CD4-positive, alpha-beta T cell (primary cell): ENCODE measurements around the gene ARHGAP5. TPM values are rescaled to one million over a fixed set of nuclear protein-coding genes. Genes with fewer than 3 reads are reported as not detected.

ENCODE experiments used
- ATAC-seq: fragments of 200-7000 bp; cut with Tn5 transposase; one replicate; pipeline ENCODE4 v1.10.0; 2022; ENCODE audit warnings: mild to moderate bottlenecking; ENCODE audit not compliant: poor library complexity
- CTCF ChIA-PET: fragments of 350-600 bp; sonication (Branson Sonifier 250); formaldehyde crosslinking; loops from one replicate; lab custom pipeline; 2021; ENCODE audit warnings: antibody characterized with exemption, inconsistent platforms; lab: Charles Lee
- POLR2A ChIA-PET: fragments of 350-600 bp; sonication (Branson Sonifier 250); formaldehyde crosslinking; loops from one replicate; lab custom pipeline; 2021; ENCODE audit warnings: antibody characterized with exemption, inconsistent platforms; lab: Charles Lee
- DNase-seq, 14 experiments: peaks; one replicate each; pipeline ENCODE4 v3.0.0-alpha.2; 2013 to 2020; ENCODE audit warnings: mixed read lengths in 2 of 14
- H3K27ac ChIP-seq, 2 donors: one replicate each; pipeline versions ENCODE4 v1.5.1 to v1.7.0; 2013; ENCODE audit warnings: low read length in 2 of 2, low read depth in 1 of 2, mild to moderate bottlenecking in 1 of 2
- H3K27me3 ChIP-seq, 2 experiments: 1 replicate in 1 of 2; 2 replicates in 1 of 2; pipeline versions ENCODE4 v1.6.1 to v1.7.0; 2013; ENCODE audit warnings: low read length in 2 of 2, control low read depth in 1 of 2, mild to moderate bottlenecking in 1 of 2, moderate library complexity in 1 of 2; ENCODE audit not compliant: insufficient read depth in 2 of 2, control insufficient read depth in 1 of 2
- H3K36me3 ChIP-seq: one replicate; pipeline ENCODE4 v1.6.1; 2013; ENCODE audit warnings: low read length, control low read depth; ENCODE audit not compliant: insufficient read depth
- H3K4me1 ChIP-seq: one replicate; pipeline ENCODE4 v1.6.1; 2013; ENCODE audit warnings: low read length, control low read depth; ENCODE audit not compliant: insufficient read depth
- H3K4me3 ChIP-seq: one replicate; pipeline ENCODE4 v1.5.1; 2013; ENCODE audit warnings: mild to moderate bottlenecking, low read length, moderate library complexity
- H3K9me3 ChIP-seq, 2 experiments: 1 replicate in 1 of 2; 2 replicates in 1 of 2; pipeline versions ENCODE4 v1.6.1 to v1.7.0; 2013; ENCODE audit warnings: low read length in 2 of 2, mild to moderate bottlenecking in 2 of 2, control low read depth in 1 of 2, moderate library complexity in 1 of 2; ENCODE audit not compliant: control insufficient read depth in 1 of 2, insufficient read depth in 1 of 2
- H3K27ac Mint-ChIP-seq: one replicate; pipeline ENCODE4 v1.8.0; 2020; ENCODE audit warnings: mixed read lengths
- H3K27me3 Mint-ChIP-seq: one replicate; pipeline ENCODE4 v1.8.0; 2021; ENCODE audit warnings: mixed read lengths
- H3K36me3 Mint-ChIP-seq: one replicate; pipeline ENCODE4 v1.8.0; 2021; ENCODE audit warnings: low read depth, mixed read lengths
- H3K4me1 Mint-ChIP-seq: one replicate; pipeline ENCODE4 v1.8.0; 2021; ENCODE audit warnings: low read depth, mixed read lengths
- H3K4me3 Mint-ChIP-seq: one replicate; pipeline ENCODE4 v1.8.0; 2020; ENCODE audit warnings: mild to moderate bottlenecking, mixed read lengths
- H3K9me3 Mint-ChIP-seq: one replicate; pipeline ENCODE4 v1.8.0; 2020; ENCODE audit warnings: mixed read lengths
- intact Hi-C, 2 experiments: fragments of 100-400 bp; cut with DNase I in 1 of 2; cut with micrococcal nuclease in 1 of 2; formaldehyde crosslinking; loops; one replicate each; pipeline versions ENCODE4 v1.15.1 to v1.9.0; 2023 to 2025; cut with DNase I, micrococcal nuclease
- polyA plus RNA-seq, 2 donors: library from polyadenylated mRNA; unstranded; fragments of 120-200 nt; gene quantifications; one replicate each; pipeline ENCODE4 v1.2.1, GENCODE V29; 2013
- total RNA-seq, 174 experiments: library from RNA in 2 of 174; stranded (reverse) in 2 of 174; gene quantifications; one replicate each; pipeline ENCODE4 v1.2.3 and lab custom pipeline; 2021 to 2026
- TF ChIP-seq, protein P1 (sequence below): fragments of 200-600 bp; IDR thresholded peaks from one replicate; pipeline ENCODE4 v1.8.0; 2022; ENCODE audit warnings: antibody characterized with exemption, mild to moderate bottlenecking

ARHGAP5 gene, protein sequence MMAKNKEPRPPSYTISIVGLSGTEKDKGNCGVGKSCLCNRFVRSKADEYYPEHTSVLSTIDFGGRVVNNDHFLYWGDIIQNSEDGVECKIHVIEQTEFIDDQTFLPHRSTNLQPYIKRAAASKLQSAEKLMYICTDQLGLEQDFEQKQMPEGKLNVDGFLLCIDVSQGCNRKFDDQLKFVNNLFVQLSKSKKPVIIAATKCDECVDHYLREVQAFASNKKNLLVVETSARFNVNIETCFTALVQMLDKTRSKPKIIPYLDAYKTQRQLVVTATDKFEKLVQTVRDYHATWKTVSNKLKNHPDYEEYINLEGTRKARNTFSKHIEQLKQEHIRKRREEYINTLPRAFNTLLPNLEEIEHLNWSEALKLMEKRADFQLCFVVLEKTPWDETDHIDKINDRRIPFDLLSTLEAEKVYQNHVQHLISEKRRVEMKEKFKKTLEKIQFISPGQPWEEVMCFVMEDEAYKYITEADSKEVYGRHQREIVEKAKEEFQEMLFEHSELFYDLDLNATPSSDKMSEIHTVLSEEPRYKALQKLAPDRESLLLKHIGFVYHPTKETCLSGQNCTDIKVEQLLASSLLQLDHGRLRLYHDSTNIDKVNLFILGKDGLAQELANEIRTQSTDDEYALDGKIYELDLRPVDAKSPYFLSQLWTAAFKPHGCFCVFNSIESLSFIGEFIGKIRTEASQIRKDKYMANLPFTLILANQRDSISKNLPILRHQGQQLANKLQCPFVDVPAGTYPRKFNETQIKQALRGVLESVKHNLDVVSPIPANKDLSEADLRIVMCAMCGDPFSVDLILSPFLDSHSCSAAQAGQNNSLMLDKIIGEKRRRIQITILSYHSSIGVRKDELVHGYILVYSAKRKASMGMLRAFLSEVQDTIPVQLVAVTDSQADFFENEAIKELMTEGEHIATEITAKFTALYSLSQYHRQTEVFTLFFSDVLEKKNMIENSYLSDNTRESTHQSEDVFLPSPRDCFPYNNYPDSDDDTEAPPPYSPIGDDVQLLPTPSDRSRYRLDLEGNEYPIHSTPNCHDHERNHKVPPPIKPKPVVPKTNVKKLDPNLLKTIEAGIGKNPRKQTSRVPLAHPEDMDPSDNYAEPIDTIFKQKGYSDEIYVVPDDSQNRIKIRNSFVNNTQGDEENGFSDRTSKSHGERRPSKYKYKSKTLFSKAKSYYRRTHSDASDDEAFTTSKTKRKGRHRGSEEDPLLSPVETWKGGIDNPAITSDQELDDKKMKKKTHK (N-terminal part only)
- total RNA-seq (10 to 100 TPM; 68.5 to 72.5 TPM), total RNA-seq (lab: John Stamatoyannopoulos, UW) (61.9 to 290 (median 171) reads per million in 172 experiments)
- polyA plus RNA-seq (2013, experiment 1 of 2): 33.1 TPM
- polyA plus RNA-seq (2013, experiment 2 of 2): 29.8 TPM

DNA sequence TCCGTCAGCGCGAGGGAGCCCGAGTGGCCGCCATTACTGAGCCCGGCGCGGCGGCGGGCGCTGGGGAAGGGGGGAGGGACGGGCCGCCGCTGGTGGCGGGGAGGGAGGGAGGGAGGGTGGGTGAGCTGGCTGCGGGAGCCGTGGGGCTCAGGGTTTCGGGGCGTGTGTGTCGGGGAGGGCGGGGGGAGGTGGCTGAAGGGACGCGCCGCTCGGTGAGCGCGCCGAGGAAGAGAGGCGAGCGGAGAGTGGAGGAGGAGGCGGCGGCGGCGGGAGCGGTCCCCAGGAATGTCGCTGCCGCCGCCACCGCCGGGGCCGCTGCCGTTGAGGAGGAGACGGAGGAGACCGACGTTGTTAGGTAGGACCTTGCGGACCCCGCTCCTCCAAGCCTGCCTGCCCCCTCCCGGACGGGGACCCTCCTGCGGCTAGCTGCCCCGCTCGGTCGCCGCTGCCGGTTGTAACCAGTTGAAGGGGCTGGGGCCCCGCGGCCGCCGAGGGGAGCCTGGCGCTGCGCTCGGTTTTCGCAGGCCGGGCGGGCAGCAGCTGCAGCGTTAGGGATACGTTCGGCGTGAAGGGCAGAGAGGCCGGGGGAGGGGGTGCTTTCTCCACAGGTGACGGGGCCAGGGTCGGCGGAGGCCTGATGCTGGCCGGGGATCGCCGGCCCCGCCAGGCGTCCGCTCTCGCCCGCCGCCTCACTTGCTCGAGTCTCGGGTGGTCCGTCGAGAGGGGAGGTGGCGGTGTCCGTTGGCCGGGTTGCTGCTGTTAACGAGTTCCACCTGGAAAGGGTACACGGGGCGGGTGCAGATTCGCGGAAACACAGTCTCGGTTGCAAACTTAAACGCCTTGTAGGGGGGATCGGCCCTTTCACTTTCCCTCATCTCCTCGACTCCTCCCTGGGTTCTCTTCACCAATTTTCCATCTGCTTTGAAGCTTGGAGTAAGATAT lies at the start of gene ARHGAP5:
Gene ARHGAP5, plus strand, starts transcription at position 224 of the 942 bp plus-strand sequence. CDS start 13,366 bp downstream, outside the sequence.
- peaks cover 11% of the 10 kb centered on the region for H3K36me3 Mint-ChIP-seq
- ChIA-PET CTCF (interaction anchor here (0.6 to 1.8 kb wide), 3 partner anchors 126 to 869 kb away, joined by 3 to 5 read pairs (median 5); partner anchors contain the start of gene RNU6-8), POLR2A (interaction anchor here (0.7 to 2.9 kb wide), 10 partner anchors 123 to 1456 kb away, joined by 3 to 54 read pairs (median 6); partner anchors contain the start of genes HEATR5A, HECTD1, RNU6-7 and RNU6-8)
- peak within 1 kb of the TSS; percentile 92 for H3K4me3 ChIP-seq
- DNase-seq (peak; percentile 21 to 80 (median 62)), ATAC-seq (peak; percentile 8)
- H3K27ac ChIP-seq: peak within 1 kb of the TSS; percentile 57 to 75
- no peaks in the 10 kb centered on the region for H3K27me3 ChIP-seq
- H3K9me3 Mint-ChIP-seq: no peaks in the 10 kb centered on the region
- H3K4me3 Mint-ChIP-seq: peak within 1 kb of the TSS; percentile 98
- H3K36me3 ChIP-seq: no peaks in the 10 kb centered on the region
- TF ChIP-seq, protein P1, sequence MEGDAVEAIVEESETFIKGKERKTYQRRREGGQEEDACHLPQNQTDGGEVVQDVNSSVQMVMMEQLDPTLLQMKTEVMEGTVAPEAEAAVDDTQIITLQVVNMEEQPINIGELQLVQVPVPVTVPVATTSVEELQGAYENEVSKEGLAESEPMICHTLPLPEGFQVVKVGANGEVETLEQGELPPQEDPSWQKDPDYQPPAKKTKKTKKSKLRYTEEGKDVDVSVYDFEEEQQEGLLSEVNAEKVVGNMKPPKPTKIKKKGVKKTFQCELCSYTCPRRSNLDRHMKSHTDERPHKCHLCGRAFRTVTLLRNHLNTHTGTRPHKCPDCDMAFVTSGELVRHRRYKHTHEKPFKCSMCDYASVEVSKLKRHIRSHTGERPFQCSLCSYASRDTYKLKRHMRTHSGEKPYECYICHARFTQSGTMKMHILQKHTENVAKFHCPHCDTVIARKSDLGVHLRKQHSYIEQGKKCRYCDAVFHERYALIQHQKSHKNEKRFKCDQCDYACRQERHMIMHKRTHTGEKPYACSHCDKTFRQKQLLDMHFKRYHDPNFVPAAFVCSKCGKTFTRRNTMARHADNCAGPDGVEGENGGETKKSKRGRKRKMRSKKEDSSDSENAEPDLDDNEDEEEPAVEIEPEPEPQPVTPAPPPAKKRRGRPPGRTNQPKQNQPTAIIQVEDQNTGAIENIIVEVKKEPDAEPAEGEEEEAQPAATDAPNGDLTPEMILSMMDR: no peak
- intact Hi-C loops: loop anchor here (1.0 to 5.0 kb wide), 8 partner anchors 25 to 870 kb away; partner anchors contain the start of genes DTD2 (in 2 of the 2), HECTD1 (in 2 of the 2) and RNU6-8 (in 1 of the 2)
- no peaks in the 10 kb centered on the region for H3K27me3 Mint-ChIP-seq
- no peaks in the 10 kb centered on the region for H3K9me3 ChIP-seq
- peaks cover 9% of the 10 kb centered on the region for H3K4me1 ChIP-seq
- peaks cover 44% of the 10 kb centered on the region for H3K4me1 Mint-ChIP-seq
- H3K27ac Mint-ChIP-seq: peak within 1 kb of the TSS; percentile 89

DNA sequence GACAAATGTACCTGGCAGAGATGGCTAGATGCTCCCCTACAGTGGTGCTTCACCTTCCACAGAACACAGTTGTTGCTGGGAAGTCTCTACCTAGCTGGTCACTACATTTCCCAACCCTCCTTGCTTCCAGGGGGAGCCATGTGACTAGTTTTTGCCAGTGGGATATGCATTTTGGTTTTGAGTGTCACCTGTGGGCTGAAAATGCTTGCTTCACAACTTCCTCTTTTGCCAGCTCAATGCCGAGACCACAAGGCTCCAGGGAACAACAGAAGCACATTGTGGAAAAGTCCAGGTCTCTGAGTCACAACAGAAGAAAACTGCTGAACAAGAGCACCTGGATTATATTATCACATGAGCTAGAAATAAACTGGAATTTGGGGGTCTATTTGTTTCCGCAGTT lies 48.5 kb upstream of the ARHGAP5 start:
- intact Hi-C loops: no loop called here
- H3K9me3 Mint-ChIP-seq: no peaks in the 10 kb centered on the region
- H3K27me3 ChIP-seq: peaks cover 0 to 4% of the 10 kb centered on the region in 2 experiments
- H3K27ac ChIP-seq: no peak overlapping the region
- peaks cover 7% of the 10 kb centered on the region for H3K27me3 Mint-ChIP-seq
- H3K4me3 Mint-ChIP-seq: no peak overlapping the region
- no peaks in the 10 kb centered on the region for H3K36me3 Mint-ChIP-seq
- no peak overlapping the region for H3K4me3 ChIP-seq
- TF ChIP-seq, protein P1: no peak
- no peaks in the 10 kb centered on the region for H3K4me1 Mint-ChIP-seq
- H3K4me1 ChIP-seq: no peaks in the 10 kb centered on the region
- no peak overlapping the region for H3K27ac Mint-ChIP-seq
- H3K9me3 ChIP-seq: no peaks in the 10 kb centered on the region
- DNase-seq (no peak), ATAC-seq (no peak)
- ChIA-PET CTCF (no interaction called here), POLR2A (no interaction called here)
- no peaks in the 10 kb centered on the region for H3K36me3 ChIP-seq
